ENCODE data around the gene PDK2.

DNA sequence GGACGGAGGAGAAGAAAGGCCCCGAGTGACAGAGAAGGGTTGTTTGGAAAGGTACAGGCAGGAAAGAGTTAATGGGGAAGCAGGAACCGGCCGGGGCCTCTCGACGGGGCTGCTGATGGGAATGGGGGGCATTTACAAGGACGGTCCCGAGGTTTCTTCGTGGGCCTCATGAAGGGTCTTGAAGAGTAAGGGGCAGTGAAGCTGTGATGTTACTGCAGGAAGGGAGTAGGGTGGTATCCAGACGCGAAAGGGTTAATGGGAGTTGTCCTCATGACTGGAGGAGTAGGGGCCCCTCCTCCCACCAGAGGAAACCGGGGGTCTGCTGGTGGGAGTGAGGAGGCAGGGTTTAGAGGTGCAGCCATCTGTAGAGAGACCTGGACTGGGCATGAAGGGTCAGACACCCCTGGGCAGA is 481 bp downstream of the PDK2 start:
- TF ChIP-seq, protein P1, sequence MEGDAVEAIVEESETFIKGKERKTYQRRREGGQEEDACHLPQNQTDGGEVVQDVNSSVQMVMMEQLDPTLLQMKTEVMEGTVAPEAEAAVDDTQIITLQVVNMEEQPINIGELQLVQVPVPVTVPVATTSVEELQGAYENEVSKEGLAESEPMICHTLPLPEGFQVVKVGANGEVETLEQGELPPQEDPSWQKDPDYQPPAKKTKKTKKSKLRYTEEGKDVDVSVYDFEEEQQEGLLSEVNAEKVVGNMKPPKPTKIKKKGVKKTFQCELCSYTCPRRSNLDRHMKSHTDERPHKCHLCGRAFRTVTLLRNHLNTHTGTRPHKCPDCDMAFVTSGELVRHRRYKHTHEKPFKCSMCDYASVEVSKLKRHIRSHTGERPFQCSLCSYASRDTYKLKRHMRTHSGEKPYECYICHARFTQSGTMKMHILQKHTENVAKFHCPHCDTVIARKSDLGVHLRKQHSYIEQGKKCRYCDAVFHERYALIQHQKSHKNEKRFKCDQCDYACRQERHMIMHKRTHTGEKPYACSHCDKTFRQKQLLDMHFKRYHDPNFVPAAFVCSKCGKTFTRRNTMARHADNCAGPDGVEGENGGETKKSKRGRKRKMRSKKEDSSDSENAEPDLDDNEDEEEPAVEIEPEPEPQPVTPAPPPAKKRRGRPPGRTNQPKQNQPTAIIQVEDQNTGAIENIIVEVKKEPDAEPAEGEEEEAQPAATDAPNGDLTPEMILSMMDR (IDR thresholded peaks at IDR 0.05; ENCODE audit: low read depth, low read length, poor library complexity, severe bottlenecking), result no peak
- no peak for TF ChIP-seq EZH2phosphoT487 (IDR thresholded peaks at IDR 0.05; ENCODE audit: borderline replicate concordance, low read length)
